Fibroblast of gingiva (primary cell): ENCODE measurements around the gene FGFBP1.
"Not testable (repeated sequence)": the region's sequence is repeated elsewhere in the genome, so short reads cannot be mapped to it uniquely, and the experiment has no call there.

Experiments
- DNase-seq: peaks from one replicate; pipeline ENCODE4 v3.0.0-alpha.2; 2011; ENCODE audit warnings: low read depth

Gene FGFBP1

GRCh38 chr4:15945516-15945915 is 7.0 kb upstream of the FGFBP1 start:
- DNase-seq, result no peak

- DNase-seq, result no peak
These were observed 6.4 kb upstream of the FGFBP1 start for GRCh38 chr4:15944895-15945294.

- DNase-seq, result no peak
These were observed 3.7 kb upstream of the FGFBP1 start for GRCh38 chr4:15942283-15942682.

- no peak for DNase-seq
These were observed 358 bp downstream of the FGFBP1 start for GRCh38 chr4:15938182-15938581.

GRCh38 chr4:15936495-15936894 is 2.0 kb downstream of the FGFBP1 start:
- DNase-seq, result no peak

- DNase-seq, result no peak
These were observed 2.8 kb downstream of the FGFBP1 start for GRCh38 chr4:15935504-15936402.

- DNase-seq, result no peak
These were observed 4.3 kb downstream of the FGFBP1 start for GRCh38 chr4:15934259-15934658.

- no peak for DNase-seq
These were observed 6.9 kb downstream of the FGFBP1 start for GRCh38 chr4:15931451-15932210.

GRCh38 chr4:15930314-15930713 is 8.2 kb downstream of the FGFBP1 start:
- DNase-seq, result no peak

- no peak for DNase-seq
These were observed 9.0 kb downstream of the FGFBP1 start for GRCh38 chr4:15929540-15929939.

GRCh38 chr4:15928883-15929282 is 9.7 kb downstream of the FGFBP1 start:
- no peak for DNase-seq

- no peak for DNase-seq
These were observed 12.1 kb downstream of the FGFBP1 start for GRCh38 chr4:15926486-15926885.

GRCh38 chr4:15925830-15926229 is 12.7 kb downstream of the FGFBP1 start:
- DNase-seq, result no peak

- DNase-seq, result no peak
These were observed 17.0 kb downstream of the FGFBP1 start for GRCh38 chr4:15921592-15921932.

- peak; percentile 86 for DNase-seq
These were observed 17.6 kb downstream of the FGFBP1 start for GRCh38 chr4:15920723-15921591.

- no peak for DNase-seq
These were observed 19.9 kb downstream of the FGFBP1 start for GRCh38 chr4:15918484-15919129.

- peak; percentile 28 for DNase-seq
These were observed 21.2 kb downstream of the FGFBP1 start for GRCh38 chr4:15917297-15917696.

GRCh38 chr4:15916358-15916757 is 22.2 kb downstream of the FGFBP1 start:
- DNase-seq, result not testable (repeated sequence)

- no peak for DNase-seq
These were observed 23.8 kb downstream of the FGFBP1 start for GRCh38 chr4:15914736-15915135.

- no peak for DNase-seq
These were observed 24.2 kb downstream of the FGFBP1 start for GRCh38 chr4:15914291-15914690.

GRCh38 chr4:15913631-15913970 is 24.9 kb downstream of the FGFBP1 start:
- peak; percentile 19 for DNase-seq
